ENCODE results near the gene EPHB3.

Gene EPHB3

DNA sequence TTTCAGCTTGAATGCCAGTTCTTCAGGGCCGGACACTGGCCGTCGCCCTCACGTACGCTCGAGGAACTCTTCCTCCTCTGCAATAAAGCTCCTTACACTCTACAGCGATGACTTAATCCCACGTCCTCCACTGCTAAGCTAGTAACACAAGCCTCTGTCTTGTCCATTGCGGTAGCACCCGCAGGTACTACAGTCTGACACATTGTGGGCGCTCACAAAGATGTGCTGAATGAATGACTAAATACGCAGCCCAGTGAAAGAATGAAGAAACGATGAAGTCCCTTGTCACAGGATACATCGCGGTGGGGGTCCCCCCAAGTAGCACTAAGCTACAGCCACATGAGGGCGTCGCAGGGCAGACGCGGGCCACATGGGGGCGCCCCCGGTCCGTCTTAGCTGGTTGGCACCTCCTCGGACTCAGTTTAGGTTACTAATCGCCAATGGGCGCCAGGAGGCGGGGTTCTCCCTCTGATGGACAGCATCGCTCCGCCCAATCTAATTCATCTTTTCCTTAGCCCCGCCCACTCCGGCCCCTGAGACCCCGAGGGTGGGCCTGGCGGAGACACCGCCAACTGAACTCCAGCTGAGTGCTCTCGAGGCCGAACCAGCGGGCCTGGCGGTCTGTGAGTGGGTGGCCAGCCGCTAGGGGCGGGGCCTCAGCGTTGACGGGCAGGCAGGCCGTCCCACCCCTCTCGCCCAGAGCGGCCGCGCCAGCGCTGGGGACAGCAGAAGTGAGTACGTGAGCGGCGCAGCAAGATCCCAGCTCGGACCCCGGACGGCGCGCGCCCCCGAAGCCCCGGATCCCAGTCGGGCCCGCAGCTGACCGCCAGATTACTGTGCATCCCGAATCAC lies at the start of gene EPHB3:
EPHB3 (plus strand) TSS at position 725 of the 852 bp plus-strand sequence. CDS start 451 bp downstream, outside the sequence.
- no peak within 1 kb of the TSS for H3K4me3 ChIP-seq (ENCODE audit: low read depth, low read length)
- TF ChIP-seq, protein P1, sequence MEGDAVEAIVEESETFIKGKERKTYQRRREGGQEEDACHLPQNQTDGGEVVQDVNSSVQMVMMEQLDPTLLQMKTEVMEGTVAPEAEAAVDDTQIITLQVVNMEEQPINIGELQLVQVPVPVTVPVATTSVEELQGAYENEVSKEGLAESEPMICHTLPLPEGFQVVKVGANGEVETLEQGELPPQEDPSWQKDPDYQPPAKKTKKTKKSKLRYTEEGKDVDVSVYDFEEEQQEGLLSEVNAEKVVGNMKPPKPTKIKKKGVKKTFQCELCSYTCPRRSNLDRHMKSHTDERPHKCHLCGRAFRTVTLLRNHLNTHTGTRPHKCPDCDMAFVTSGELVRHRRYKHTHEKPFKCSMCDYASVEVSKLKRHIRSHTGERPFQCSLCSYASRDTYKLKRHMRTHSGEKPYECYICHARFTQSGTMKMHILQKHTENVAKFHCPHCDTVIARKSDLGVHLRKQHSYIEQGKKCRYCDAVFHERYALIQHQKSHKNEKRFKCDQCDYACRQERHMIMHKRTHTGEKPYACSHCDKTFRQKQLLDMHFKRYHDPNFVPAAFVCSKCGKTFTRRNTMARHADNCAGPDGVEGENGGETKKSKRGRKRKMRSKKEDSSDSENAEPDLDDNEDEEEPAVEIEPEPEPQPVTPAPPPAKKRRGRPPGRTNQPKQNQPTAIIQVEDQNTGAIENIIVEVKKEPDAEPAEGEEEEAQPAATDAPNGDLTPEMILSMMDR (IDR thresholded peaks at IDR 0.05; ENCODE audit: borderline replicate concordance, insufficient read depth, low read depth, low read length) = peak; percentile 87

GRCh38 chr3:184512621-184513020 lies 49.0 kb upstream of the EPHB3 start:
- TF ChIP-seq, protein P1 (IDR thresholded peaks at IDR 0.05; ENCODE audit: borderline replicate concordance, insufficient read depth, low read depth, low read length) = no peak
- no peak overlapping the region for H3K4me3 ChIP-seq (ENCODE audit: low read depth, low read length)

DNA sequence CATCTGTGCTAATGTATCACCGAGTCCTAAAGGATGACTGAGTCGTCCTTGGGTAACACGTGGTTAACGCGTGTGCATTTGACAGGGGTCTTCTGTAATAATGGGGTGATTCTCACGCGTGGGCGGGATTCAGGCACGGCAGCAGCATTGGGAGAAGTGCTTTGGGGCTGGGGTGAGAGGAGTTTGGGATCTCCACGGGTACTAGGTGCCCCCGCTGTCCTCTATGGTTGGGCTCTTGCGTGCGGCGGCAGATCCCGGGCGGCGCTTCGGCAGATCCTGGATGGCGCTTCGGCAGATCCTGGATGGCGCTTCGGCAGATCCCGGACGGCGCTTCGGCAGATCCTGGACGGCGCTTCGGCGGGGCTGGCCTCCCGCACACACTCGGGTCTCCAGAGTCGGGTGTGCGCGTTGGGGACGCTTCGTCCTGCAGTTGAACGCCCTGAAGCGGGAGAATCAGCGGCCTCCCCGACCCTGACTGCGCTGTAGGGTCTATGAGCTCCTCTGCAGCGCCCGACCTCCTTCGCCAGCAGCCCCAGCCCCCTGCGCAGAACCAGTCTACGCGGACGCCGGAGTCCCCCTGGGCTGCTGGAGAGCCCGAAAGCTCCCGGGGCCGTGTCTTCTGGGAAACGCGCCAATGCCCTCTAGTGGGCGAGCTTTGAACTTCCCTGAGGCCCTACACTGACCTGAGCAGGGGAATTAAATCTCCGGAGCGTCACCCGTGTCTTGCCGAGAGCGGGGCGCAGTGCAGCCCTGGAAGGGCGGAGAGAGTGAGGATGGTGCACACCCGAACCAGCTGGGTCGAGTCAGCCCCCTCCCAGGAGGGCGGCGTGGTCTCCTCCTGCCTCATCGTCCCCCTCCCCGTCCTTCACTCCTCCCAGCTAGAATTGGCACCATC lies 48.1 kb upstream of the EPHB3 start:
- TF ChIP-seq, protein P1 (IDR thresholded peaks at IDR 0.05; ENCODE audit: borderline replicate concordance, insufficient read depth, low read depth, low read length) = peak; percentile 86
- no peak overlapping the region for H3K4me3 ChIP-seq (ENCODE audit: low read depth, low read length)

GRCh38 chr3:184514171-184514490 lies 47.5 kb upstream of the EPHB3 start:
- TF ChIP-seq, protein P1 (IDR thresholded peaks at IDR 0.05; ENCODE audit: borderline replicate concordance, insufficient read depth, low read depth, low read length) = no peak
- H3K4me3 ChIP-seq (ENCODE audit: low read depth, low read length) = no peak overlapping the region

GRCh38 chr3:184523825-184524615 lies 37.6 kb upstream of the EPHB3 start:
- H3K4me3 ChIP-seq (ENCODE audit: low read depth, low read length) = no peak overlapping the region
- TF ChIP-seq, protein P1 (IDR thresholded peaks at IDR 0.05; ENCODE audit: borderline replicate concordance, insufficient read depth, low read depth, low read length) = no peak

GRCh38 chr3:184524981-184525336 lies 36.6 kb upstream of the EPHB3 start:
- no peak overlapping the region for H3K4me3 ChIP-seq (ENCODE audit: low read depth, low read length)
- TF ChIP-seq, protein P1 (IDR thresholded peaks at IDR 0.05; ENCODE audit: borderline replicate concordance, insufficient read depth, low read depth, low read length) = no peak
